GM21390 (cell line): ENCODE data around the gene GABRR2.

Experiments
- ATAC-seq: cut with Tn5 transposase; IDR thresholded peaks from one replicate; pipeline ENCODE4 v1.9.1; 2021; ENCODE audit not compliant: unreplicated experiment

Gene GABRR2

DNA sequence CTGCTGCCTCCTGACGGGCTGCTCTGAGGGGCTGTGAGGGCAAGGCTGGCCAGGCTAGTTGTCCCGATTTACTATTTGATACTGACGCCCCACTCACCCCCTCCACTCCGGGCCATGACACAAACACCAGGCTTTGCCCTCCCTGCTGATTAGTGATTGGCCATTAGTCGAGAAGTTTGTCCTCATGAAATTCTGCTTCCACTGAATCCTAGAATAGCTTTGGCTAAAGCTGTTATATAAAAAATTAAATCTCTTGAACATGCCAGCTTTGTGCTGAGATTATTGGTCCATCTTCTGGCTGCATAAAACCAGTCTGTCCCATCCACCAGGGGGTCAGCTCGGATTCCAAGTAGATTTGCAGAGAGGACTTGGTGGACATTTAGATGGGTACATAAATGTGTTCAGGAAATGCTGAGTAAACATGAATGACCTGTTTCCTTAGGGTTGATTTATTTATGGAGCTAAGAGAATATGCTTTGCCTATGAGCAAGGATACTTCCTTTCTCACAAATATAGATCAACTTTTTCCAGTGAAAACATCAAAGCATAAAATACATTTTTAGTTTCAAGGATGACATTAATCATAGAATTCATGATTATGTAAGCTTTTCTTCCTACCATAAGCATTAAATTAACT is at the start of gene GABRR2:
Gene GABRR2 (minus strand): TSS at position 51 of the 637 bp plus-strand sequence. CDS start 134 bp downstream, outside the sequence.
- no peak for ATAC-seq

DNA sequence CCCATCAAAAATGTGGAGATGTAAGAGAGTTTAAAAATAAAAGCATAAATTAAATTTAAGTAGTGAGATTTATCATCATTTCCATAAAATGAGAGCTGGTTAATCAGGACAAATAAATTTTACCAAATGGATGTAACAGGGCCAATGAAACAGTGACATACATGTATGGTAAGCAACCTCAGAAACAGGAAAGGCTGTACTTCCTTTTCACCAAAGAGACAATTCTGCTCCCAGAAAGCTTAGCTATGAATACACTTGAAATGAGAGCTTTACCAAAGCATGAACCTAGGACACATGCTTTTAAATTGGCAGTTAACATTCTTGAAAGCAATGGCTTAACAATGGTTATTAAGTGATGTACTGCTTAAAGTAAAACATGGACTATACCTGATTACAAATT is 49.5 kb upstream of the GABRR2 start:
- no peak for ATAC-seq

DNA sequence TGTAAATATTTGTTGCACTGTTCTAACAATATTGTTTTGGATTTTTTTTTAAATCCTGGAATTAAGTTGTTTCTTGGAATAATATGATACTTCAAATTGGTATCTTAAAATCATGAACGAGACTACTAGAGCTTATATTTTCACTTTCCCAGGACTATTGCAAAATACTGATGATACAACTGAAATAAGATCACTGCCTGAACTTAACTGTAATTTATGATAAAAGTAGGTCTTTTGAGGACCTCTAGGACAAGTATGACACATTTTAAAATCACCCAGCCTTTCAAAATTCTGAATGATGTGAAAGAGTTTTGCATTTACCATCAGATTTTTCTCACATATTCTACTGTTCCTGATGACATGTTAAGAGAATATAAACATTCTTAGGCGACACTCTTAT is 46.1 kb upstream of the GABRR2 start:
- ATAC-seq, result no peak

DNA sequence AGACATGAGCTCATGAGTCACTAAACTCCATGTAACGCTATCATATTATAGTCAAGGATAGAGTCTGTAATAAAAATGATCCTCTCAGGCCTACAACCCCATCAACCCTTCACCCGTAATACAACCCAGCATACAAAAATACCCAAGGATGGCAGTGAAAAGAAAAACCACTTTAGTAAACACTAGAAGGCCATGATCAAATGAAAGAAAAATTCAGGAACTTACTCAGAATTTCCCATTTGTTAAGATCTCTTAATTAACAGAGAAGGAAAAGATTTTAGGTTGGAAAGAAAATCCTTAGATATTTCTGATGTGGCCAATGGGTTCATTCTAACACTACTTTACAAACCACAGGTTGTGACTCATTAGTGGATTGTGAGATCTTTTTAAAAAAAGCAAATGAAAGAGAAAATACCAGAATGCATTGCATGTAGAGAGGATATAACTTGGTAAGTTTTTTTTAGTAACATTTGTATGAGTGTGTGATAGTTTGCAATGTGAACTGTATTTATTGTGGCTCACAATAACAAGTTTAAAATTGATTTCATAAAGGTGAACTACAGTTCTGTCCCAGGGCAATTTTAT is 45.4 kb upstream of the GABRR2 start:
- ATAC-seq, result peak; percentile 48

DNA sequence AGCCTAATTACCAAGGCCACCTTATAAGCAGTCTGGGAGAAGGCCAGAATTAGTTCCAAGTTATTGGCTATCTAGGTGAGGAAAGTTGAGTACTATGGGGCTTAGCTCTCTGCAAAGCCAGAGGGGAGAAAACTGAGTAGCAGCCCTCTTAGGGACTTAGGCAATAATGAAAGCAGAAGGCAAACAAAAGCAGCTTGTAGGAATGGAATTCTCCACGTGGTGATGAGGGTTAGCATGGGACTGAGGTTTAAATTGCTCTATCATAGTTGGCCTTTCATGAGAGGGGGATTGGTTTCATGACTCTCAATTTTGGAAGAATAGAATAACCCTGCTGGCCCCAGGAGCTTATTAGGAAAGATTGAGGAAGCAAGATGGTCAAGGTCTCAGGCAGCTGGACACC is 44.5 kb upstream of the GABRR2 start:
- no peak for ATAC-seq

DNA sequence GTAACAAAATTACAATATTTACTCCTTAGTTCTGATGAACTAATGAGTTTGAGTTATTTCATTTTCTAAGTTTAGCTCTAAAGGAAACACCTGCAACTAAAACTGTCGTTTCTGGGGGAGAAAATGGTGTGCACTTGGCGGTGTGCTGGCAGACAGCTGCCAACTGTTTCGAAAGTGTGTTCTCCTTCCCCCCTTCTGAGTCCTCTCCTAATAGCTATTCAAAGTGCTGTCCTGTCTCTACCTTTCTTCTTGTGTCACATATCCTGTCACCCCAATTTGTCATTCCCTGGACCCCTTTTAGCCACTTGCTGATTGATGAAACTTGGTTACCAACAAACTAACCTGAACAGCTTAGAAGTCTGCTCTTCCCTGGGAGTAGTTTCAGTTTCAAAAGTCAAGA is 42.3 kb upstream of the GABRR2 start:
- peak; percentile 56 for ATAC-seq

DNA sequence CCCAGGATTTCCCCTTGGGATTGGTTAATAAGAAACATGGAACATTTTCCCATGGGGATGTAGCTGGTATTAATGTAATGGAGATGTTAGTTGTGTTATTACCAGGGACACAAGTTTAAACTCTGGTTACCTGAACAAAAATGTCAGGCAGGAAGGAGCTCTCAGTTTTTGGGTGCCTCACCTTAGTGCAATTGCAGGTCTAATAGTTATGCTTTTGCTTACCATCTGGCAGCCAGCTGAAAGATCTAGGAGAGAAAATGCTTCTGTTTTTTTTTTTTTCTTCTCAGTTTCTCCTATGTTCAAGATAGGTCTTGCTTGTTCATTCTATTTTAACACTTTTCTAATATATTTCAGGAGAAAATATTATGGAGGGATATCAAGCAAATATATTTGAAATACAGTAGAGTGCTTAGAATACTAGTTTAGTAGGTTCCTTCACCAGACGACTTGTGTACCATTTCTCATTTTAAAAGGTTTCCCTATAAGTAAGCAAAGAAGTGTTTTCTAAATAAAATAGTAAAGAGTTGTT is 41.6 kb upstream of the GABRR2 start:
- ATAC-seq, result no peak

DNA sequence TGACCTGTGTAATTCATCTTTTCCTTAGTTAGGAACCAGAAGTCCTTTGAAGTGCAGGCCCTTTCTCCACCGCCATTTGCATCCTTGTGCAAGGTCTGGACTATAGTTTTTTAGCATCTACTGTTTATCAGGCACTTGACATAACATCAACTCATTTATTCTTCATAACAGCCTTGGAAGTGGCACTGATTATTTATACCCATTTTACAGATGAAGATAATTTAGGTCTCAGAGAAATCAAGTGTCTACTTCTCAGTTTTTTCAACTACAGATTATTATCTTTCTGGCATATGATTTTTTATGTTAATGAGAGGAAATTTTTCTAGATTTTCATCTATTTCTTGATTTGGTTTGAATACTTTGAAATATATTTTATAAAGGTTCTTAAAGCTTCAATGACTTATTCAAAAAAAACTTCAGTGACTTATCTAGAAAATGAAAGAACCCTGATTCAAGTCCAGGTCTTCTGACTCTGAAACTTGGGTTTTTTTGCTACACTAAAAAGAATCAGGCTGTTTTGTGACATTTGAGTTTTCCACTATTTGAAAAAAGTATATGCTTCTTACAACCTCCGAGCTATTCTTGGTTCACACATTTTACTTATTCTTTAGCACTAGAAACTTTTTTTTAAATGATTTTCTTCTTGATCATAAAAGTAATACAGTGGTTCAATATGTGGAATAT is 40.6 kb upstream of the GABRR2 start:
- ATAC-seq, result no peak

DNA sequence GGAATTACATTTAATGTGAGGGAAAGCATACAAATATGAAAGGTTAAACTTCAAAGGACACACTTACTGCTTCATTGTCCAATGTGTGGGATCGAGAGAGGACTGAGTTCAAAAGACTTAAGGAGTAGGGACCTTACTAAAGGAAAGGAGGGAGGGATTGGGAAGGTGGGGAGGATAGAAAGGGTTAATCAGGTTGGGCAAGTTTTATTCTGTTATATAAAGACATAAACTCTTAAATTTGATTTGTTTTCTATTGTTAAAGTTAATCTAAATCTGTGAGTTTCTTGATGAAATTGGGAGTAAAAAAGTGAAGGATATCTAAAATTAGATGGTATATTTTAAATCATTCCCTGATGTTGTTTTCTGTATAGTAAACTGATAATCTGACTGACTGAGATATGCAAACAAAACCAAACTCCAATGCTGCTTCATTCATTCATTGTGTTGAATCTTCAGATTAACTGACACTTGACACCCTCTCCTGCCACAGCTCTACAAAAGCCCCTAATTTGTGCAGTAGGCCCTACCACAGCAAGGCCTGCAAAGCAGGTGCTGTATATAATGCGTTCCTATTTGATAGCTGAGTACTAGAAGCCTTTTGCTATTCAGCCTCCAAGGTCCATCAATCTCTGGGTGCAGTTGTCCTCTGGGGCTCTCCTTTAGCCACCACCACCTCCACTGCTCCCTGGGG is 38.7 kb upstream of the GABRR2 start:
- no peak for ATAC-seq

DNA sequence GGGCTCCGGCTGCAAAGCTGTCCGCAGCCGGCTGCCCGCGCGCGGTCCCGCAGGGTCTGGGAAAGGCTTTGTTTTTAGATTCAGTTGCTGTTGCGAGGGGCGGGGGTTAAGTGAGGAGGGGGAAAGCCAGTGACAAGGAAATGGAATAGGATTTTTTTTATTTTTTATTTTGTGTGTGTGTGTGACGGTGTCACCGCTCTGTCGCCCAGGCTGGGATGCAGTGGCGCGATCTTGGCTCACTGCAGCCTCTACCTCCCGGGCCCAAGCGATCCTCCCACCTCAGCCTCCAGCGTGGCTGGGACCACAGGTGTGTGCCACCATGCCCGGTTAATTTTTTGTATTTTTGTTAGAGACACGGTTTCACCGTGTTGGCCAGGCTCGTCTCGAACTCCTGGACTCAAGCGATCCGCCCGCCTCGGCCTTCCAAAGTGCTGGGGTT is 38.0 kb upstream of the GABRR2 start:
- no peak for ATAC-seq

DNA sequence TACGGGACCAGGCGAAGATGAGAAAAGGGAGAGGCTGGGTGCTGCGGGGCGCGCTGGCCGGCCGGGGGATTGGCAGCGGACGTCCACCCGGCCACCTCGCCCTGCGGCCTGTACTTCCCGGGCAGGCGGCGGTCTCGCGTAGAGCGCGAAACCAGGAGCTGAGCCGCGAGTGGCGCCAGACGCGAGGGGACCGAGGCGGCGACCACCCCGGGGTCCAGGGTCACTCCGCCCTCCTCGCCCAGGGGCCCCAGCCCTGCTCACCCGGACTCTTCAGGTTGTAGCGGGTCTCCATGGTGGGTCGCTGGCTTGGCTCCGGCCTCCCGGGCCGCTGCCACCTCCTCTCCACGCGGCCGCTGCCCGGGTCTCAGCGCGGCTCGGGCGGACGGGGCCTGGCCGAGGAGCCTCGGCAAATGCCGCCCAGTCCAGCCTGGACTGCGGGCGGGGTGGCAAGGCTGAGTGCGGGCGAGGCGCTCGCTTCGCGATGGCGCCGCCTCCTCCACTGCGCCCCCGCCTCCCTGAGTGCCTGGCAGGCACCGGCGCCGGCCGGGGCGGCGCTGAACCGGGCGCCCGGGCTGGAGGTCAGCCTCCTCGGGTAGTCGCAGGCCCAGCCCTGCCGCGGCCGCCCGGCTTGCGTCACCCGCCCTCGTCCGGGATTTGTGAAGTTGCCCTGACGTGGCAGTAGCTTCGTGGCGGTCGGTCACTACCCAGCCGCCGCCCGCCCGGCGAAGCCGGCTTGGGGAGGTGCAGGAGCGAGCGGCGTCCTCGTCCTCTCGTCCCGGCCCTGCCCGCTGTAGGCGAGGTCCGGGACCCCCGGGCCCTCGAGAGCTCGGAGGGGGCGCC is 37.4 kb upstream of the GABRR2 start, which contains the start of gene UBE2J1:
Gene UBE2J1 (minus strand): TSS at position 445 of the 840 bp plus-strand sequence. CDS start 153 bp downstream, at position 292.
- peak; percentile 30 for ATAC-seq

DNA sequence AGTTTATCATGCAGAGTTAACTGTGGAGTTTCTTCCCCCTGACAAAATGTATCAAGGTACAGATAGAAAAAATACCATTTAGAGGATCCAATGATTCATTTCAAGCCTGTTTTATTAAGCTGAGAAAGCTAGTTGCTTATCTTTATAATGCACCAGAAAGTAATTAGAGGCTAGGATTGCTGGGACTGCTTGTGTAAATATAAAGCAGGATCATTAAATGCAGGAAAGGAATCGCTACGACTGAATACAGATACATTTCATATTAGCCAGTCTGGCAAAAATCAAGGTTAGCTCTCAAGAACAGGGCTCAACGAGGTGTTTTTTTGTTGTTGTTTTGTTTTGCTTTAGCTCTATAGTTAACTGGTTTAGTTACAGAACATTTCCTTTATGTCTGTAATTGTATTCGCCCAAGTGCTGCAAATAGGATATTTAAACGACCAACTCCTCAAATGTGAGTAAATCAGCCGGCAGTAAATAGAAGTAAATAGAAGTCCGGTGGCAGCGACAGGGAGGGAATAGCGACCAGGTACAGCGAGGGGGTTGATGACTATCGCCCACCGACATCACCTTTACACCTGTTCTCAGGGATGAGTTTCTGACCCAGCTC is 36.7 kb upstream of the GABRR2 start:
- no peak for ATAC-seq

DNA sequence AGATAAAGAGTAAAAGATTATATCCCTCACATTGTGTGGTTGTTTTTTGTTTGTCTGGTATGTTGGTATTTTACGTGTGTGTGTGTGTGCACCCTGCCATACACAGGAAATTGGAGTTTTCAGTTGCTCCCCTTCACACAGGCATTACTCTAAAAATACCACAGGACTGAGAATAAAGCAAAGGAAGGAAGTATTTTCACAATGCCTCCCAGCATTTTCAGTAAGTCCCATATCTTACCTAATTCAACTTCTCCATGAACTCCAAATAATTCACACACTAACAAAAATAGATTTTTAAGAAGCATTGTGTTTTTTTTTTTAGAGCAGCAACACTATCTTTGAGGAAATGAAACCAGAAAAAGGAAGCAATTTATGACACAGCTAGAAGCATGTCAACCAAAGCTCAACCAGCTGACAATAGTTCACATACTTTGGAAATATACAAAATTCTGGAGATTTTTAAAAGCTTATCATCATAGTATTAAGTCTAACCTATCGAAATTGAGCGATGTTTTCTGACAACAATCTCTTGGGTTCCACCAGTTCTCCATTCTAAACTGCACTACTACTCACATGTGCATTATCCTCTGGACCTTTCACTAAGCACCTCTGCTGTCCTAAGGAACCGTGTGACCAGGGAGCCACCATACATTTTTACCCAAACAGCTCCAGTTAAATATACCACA is 35.3 kb upstream of the GABRR2 start:
- peak; percentile 32 for ATAC-seq

DNA sequence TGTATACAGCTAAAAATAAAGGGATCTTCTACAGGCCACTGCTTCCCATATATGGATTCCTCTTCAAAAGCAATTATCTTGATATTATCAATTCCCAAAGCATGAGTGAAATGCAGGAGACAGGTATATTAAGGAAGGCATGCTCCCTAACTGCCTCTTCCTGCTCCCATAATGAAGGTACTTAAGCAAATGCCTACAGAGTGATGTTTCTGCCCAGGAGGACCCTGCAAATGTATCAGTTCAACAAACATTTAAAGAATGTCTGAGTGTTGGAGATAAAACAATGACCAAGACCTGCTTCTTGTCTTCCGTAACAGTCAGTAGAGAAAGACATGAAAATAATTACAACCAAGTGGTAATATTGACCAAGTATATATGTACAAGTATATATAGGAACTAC is 33.3 kb upstream of the GABRR2 start:
- ATAC-seq, result no peak

DNA sequence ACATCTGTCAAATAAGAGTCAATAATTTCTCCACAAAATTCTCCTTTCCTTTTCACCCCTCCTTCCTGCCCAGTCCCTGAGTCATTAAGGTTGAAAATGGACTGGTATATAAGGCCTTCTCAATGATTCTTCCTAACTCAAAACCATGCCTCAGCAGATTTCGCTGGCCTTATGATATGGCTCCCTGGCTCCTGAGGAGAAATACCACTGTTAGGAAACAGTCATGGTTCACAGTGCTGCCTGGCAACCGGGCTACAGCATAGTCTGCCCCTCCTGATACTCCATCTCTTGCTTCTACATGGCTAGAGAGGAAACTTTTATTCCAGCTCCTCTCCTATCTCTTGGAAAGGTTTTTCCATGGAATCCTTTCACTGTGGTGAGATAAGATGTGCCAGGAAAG is 32.7 kb upstream of the GABRR2 start:
- no peak for ATAC-seq

DNA sequence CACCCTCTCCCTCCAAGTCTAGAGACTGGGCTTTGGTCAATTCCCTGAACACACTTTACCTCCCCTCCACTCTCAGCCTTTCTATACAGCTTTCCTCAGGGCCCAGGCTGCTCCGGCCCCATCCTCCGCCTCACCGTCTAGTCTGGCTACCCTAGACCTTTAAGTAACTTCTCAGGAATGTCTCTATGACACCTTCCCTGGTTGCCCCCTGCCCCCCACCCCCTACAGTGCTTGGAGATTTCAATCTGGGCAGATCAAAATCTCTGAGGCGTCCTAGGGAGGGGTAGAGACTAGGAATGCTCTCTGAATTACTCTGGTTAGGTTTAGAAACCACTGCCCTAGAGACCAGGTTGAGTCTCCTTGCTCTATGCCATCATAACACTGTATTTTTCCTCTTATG is 31.3 kb upstream of the GABRR2 start:
- no peak for ATAC-seq

DNA sequence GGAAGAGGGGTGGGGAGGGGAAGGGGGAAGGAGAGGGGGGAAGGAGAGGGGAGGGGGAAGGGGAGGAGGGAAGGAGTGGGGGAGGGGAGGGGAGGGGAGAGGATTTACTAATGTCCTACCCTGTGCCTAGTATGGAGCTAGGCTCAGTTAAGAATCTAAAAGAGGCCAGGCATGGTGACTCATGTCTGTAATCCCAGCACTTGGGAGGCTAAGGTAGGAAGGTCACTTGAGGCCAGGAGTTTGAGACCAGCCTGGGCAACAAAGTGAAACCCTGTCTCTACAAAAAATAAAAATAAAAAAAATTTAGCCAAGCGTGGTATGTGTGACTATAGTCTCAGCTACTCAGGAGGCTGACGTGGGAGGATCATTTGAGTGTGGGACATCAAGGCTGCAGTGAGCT is 24.5 kb upstream of the GABRR2 start:
- no peak for ATAC-seq

DNA sequence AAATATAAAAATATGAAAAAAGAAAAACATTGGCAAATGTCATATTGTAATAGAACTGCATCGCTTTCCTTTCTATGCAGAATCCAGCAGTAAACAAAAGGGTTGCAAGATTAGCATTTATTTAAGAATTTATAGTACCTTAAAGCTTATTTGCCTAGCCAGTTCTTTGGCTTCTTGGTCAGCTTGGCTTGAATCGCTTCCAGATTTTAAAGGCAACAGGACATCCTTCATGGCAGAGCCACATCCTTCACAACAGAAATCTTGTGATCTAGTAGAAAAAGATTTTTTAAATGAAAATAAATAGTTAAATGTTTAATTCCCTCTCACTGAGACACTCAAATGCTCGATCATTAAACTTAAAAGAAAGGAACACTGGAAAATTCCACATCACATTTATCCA is 20.1 kb upstream of the GABRR2 start:
- ATAC-seq, result no peak

DNA sequence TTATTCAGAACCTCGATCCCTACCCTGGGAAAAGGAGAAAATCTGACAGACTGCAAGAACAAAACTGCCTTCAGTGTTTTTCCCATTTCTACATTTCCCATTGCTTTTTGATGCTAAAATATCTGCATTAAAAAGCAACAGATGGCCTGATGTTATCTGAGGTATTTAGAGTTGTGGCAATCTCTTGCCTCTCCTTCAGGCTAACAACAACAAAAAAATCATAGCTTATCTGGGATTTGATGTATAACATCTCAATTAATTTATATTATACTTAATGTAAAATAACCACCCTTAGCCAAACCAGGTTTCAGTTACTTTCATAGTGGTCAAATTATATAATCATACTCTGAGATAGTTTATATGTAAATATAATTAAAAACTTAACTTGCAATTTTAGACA is 15.8 kb upstream of the GABRR2 start:
- no peak for ATAC-seq

DNA sequence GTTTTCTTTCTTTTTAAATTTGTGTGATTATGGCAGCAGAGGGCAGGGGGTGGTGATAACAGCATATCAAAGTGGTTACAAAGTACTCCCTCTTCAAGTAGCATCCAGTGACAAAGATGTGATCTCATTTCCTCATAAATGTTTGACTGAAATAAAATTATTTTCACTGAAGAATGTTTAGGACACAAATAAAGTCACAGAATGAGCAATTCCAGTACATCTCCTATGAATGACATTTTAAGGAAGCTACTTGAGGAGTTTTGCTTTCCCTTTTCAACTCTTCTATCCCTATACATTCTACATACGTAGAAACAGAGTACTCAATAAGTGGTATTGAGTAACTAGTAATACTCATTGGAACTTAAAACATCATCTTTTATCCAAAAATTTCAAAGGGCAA is 13.9 kb upstream of the GABRR2 start:
- ATAC-seq, result no peak
